Suprapubic skin (tissue), 3 donors: ENCODE data around the gene BRIP1.

Experiments used
- CTCF ChIP-seq, 2 donors: fragments of 200-600 bp in 1 of 2; fragments of 450-650 bp in 1 of 2; sonication (generic) in 1 of 2; IDR thresholded peaks; one replicate each; pipeline ENCODE4 v1.5.1; 2016 to 2019; ENCODE audit warnings: antibody characterized with exemption in 2 of 2, mild to moderate bottlenecking in 1 of 2, moderate library complexity in 1 of 2
- EP300 ChIP-seq: sonication (generic); formaldehyde crosslinking; IDR thresholded peaks from one replicate; pipeline ENCODE4 v1.6.1; 2017; ENCODE audit warnings: antibody characterized with exemption

GRCh38 chr17:61644800-61645774, 218.2 kb downstream of the BRIP1 start:
- TF ChIP-seq CTCF (IDR thresholded peaks at IDR 0.05) (no peak), EP300 (no peak)
